Suprapubic skin (tissue), 3 donors: ENCODE results near the gene CTSD.

Source experiments
- CTCF ChIP-seq, 2 donors: fragments of 200-600 bp in 1 of 2; fragments of 450-650 bp in 1 of 2; sonication (generic) in 1 of 2; IDR thresholded peaks; one replicate each; pipeline ENCODE4 v1.5.1; 2016 to 2019; ENCODE audit warnings: antibody characterized with exemption in 2 of 2, mild to moderate bottlenecking in 1 of 2, moderate library complexity in 1 of 2
- POLR2A ChIP-seq, 2 donors: fragments of 450-650 bp; IDR thresholded peaks; one replicate each; pipeline ENCODE4 v1.6.1; 2017; ENCODE audit warnings: antibody characterized with exemption in 2 of 2, mild to moderate bottlenecking in 2 of 2, moderate library complexity in 2 of 2

GRCh38 chr11:1768141-1768469, 4.4 kb upstream of the CTSD start:
- TF ChIP-seq POLR2A (IDR thresholded peaks at IDR 0.05) (no peak), CTCF (IDR thresholded peaks at IDR 0.05) (no peak)
